ENCODE measurements around the gene INMT.

INMT gene

GRCh38 chr7:30761214-30762156 is 9.6 kb downstream of the INMT start:
- H3K36me3 ChIP-seq = no peaks in the 10 kb centered on the region
- H4K20me1 ChIP-seq = no peaks in the 10 kb centered on the region
- H3K9ac ChIP-seq = no peak overlapping the region
- no peak overlapping the region for H3K27ac ChIP-seq
- no peak overlapping the region for H3K4me2 ChIP-seq
- H3K27me3 ChIP-seq = no peaks in the 10 kb centered on the region
- peaks cover 15% of the 10 kb centered on the region for H3K4me1 ChIP-seq
- 0 out of 2 replicates have a peak, but pooled peaks cover 8% of the 10 kb centered on the region for H3K9me3 ChIP-seq
- TF ChIP-seq Cebpa-rat (IDR thresholded peaks at IDR 0.05) = no peak
- H3K4me3 ChIP-seq = no peak overlapping the region

- no peak overlapping the region for H3K27ac ChIP-seq
- H3K27me3 ChIP-seq = no peaks in the 10 kb centered on the region
- H3K9ac ChIP-seq = no peak overlapping the region
- 0 out of 2 replicates have a peak, but pooled peaks cover 7% of the 10 kb centered on the region for H3K9me3 ChIP-seq
- no peaks in the 10 kb centered on the region for H3K36me3 ChIP-seq
- no peak overlapping the region for H3K4me3 ChIP-seq
- H4K20me1 ChIP-seq = no peaks in the 10 kb centered on the region
- H3K4me1 ChIP-seq = peaks cover 15% of the 10 kb centered on the region
- no peak for TF ChIP-seq Cebpa-rat (IDR thresholded peaks at IDR 0.05)
- peak overlapping the region; percentile 41 for H3K4me2 ChIP-seq
Observed at GRCh38 chr7:30764030-30764975, 12.4 kb downstream of the INMT start.

- no peak for TF ChIP-seq Cebpa-rat (IDR thresholded peaks at IDR 0.05)
- no peak overlapping the region for H3K27ac ChIP-seq
- no peaks in the 10 kb centered on the region for H3K27me3 ChIP-seq
- peaks cover 15% of the 10 kb centered on the region for H3K4me1 ChIP-seq
- no peaks in the 10 kb centered on the region for H4K20me1 ChIP-seq
- no peak overlapping the region for H3K4me3 ChIP-seq
- no peak overlapping the region for H3K9ac ChIP-seq
- H3K9me3 ChIP-seq = no peaks in the 10 kb centered on the region
- no peaks in the 10 kb centered on the region for H3K36me3 ChIP-seq
- peak overlapping the region; percentile 41; the same call in 1 of the 2 replicates for H3K4me2 ChIP-seq
Observed at GRCh38 chr7:30765408-30765807, 13.5 kb downstream of the INMT start.

- Histone ChIP-seq H3K4me3 (peak overlapping the region; percentile 82), H3K4me1 (peaks cover 10% of the 10 kb centered on the region), H3K27ac (no peak overlapping the region; the same call in 1 of the 2 replicates), H3K27me3 (no peaks in the 10 kb centered on the region), H3K9ac (no peak overlapping the region), H3K4me2 (peak overlapping the region; percentile 84), H4K20me1 (no peaks in the 10 kb centered on the region), H3K36me3 (no peaks in the 10 kb centered on the region), H3K9me3 (no peaks in the 10 kb centered on the region)
- TF ChIP-seq Cebpa-rat (IDR thresholded peaks at IDR 0.05) = no peak
Observed at GRCh38 chr7:30770845-30771173, 18.9 kb downstream of the INMT start.

- TF ChIP-seq Cebpa-rat (IDR thresholded peaks at IDR 0.05) = no peak
- Histone ChIP-seq H3K9ac (peak within 1 kb of the TSS; percentile 83), H3K27ac (peak within 1 kb of the TSS; percentile 70), H3K4me3 (peak within 1 kb of the TSS; percentile 82), H3K36me3 (no peaks in the 10 kb centered on the region), H3K27me3 (no peaks in the 10 kb centered on the region), H3K4me1 (peaks cover 10% of the 10 kb centered on the region), H3K4me2 (peak within 1 kb of the TSS; percentile 84), H3K9me3 (no peaks in the 10 kb centered on the region), H4K20me1 (no peaks in the 10 kb centered on the region)
Observed at GRCh38 chr7:30771174-30771879, 19.4 kb downstream of the INMT start, which contains the start of gene MINDY4. TSS of gene MINDY4 (plus strand) at chr7:30771417. CDS start at chr7:30771494, 77 bp downstream.

- H3K27ac ChIP-seq = peak overlapping the region; percentile 70
- no peaks in the 10 kb centered on the region for H3K9me3 ChIP-seq
- H3K4me1 ChIP-seq = peaks cover 10% of the 10 kb centered on the region
- no peaks in the 10 kb centered on the region for H3K27me3 ChIP-seq
- no peaks in the 10 kb centered on the region for H4K20me1 ChIP-seq
- H3K9ac ChIP-seq = peak overlapping the region; percentile 83
- H3K36me3 ChIP-seq = no peaks in the 10 kb centered on the region
- no peak for TF ChIP-seq Cebpa-rat (IDR thresholded peaks at IDR 0.05)
- peak overlapping the region; percentile 82 for H3K4me3 ChIP-seq
- H3K4me2 ChIP-seq = peak overlapping the region; percentile 84
Observed at GRCh38 chr7:30771880-30772425, 20.0 kb downstream of the INMT start.

GRCh38 chr7:30772984-30773383 is 21.0 kb downstream of the INMT start:
- Histone ChIP-seq H3K9ac (no peak overlapping the region), H3K9me3 (no peaks in the 10 kb centered on the region), H3K27ac (no peak overlapping the region), H3K4me2 (peak overlapping the region; percentile 84; the same call in 1 of the 2 replicates), H4K20me1 (no peaks in the 10 kb centered on the region), H3K36me3 (no peaks in the 10 kb centered on the region), H3K4me3 (no peak overlapping the region), H3K27me3 (no peaks in the 10 kb centered on the region), H3K4me1 (peaks cover 10% of the 10 kb centered on the region)
- no peak for TF ChIP-seq Cebpa-rat (IDR thresholded peaks at IDR 0.05)

GRCh38 chr7:30775992-30776391 is 24.1 kb downstream of the INMT start:
- Histone ChIP-seq H3K27me3 (no peaks in the 10 kb centered on the region), H3K4me1 (peaks cover 10% of the 10 kb centered on the region), H3K27ac (no peak overlapping the region), H3K9ac (no peak overlapping the region), H3K9me3 (no peaks in the 10 kb centered on the region), H4K20me1 (no peaks in the 10 kb centered on the region), H3K4me3 (no peak overlapping the region), H3K4me2 (no peak overlapping the region), H3K36me3 (peaks cover 3% of the 10 kb centered on the region; the same call in 1 of the 2 replicates)
- TF ChIP-seq Cebpa-rat (IDR thresholded peaks at IDR 0.05) = no peak

- no peak overlapping the region for H3K4me3 ChIP-seq
- no peak for TF ChIP-seq Cebpa-rat (IDR thresholded peaks at IDR 0.05)
- no peak overlapping the region for H3K4me2 ChIP-seq
- no peak overlapping the region for H3K9ac ChIP-seq
- no peaks in the 10 kb centered on the region for H3K27me3 ChIP-seq
- no peaks in the 10 kb centered on the region for H3K9me3 ChIP-seq
- H3K27ac ChIP-seq = no peak overlapping the region
- peaks cover 3% of the 10 kb centered on the region; the same call in 1 of the 2 replicates for H3K36me3 ChIP-seq
- peaks cover 8% of the 10 kb centered on the region for H3K4me1 ChIP-seq
- no peaks in the 10 kb centered on the region for H4K20me1 ChIP-seq
Observed at GRCh38 chr7:30776971-30777370, 25.0 kb downstream of the INMT start.
